Neuronal stem cell (in vitro differentiated cells): ENCODE data around the gene RYR2.

Experiments used
- DNase-seq: peaks from one replicate; pipeline ENCODE4 v3.0.0-alpha.2; 2013; ENCODE audit warnings: low spot score
- H2AFZ ChIP-seq: one replicate; pipeline ENCODE4 v1.6.1; 2013; ENCODE audit warnings: mild to moderate bottlenecking, low read length, inconsistent platforms
- H2AK5ac ChIP-seq: 2 replicates; pipeline ENCODE4 v1.6.1; 2013; ENCODE audit warnings: low read depth, mild to moderate bottlenecking, inconsistent platforms, low read length, moderate library complexity, mixed read lengths
- H2BK120ac ChIP-seq: 2 replicates; pipeline ENCODE4 v1.6.1; 2013; ENCODE audit warnings: low read depth, mild to moderate bottlenecking, inconsistent platforms, low read length, moderate library complexity, mixed read lengths
- H2BK12ac ChIP-seq: one replicate; pipeline ENCODE4 v1.6.1; 2013; ENCODE audit warnings: low read length, inconsistent platforms
- H2BK15ac ChIP-seq: 2 replicates; pipeline ENCODE4 v1.6.1; 2013; ENCODE audit warnings: mild to moderate bottlenecking, low read length, inconsistent platforms, mixed read lengths
- H2BK5ac ChIP-seq: one replicate; pipeline ENCODE4 v1.6.1; 2013; ENCODE audit warnings: inconsistent platforms, mild to moderate bottlenecking, low read length, moderate library complexity
- H3K14ac ChIP-seq: one replicate; pipeline ENCODE4 v1.6.1; 2013; ENCODE audit warnings: low read length, inconsistent platforms
- H3K18ac ChIP-seq: 2 replicates; pipeline ENCODE4 v1.6.1; 2013; ENCODE audit warnings: low read length, inconsistent platforms
- H3K23ac ChIP-seq: 2 replicates; pipeline ENCODE4 v1.6.1; 2013; ENCODE audit warnings: low read depth, mild to moderate bottlenecking, mixed read lengths, low read length, inconsistent platforms; ENCODE audit not compliant: poor library complexity
- H3K27ac ChIP-seq: replicated peaks from 3 replicates; pipeline ENCODE4 v1.5.1; 2013; ENCODE audit warnings: low read length, inconsistent platforms
- H3K27me3 ChIP-seq, 3 experiments: 2 replicates each; pipeline ENCODE4 v1.6.1; 2013; ENCODE audit warnings: low read length in 3 of 3, mild to moderate bottlenecking in 2 of 3, inconsistent platforms in 1 of 3, low read depth in 1 of 3, mixed read lengths in 1 of 3, moderate library complexity in 1 of 3; ENCODE audit not compliant: control insufficient read depth in 3 of 3, insufficient read depth in 3 of 3
- H3K36me3 ChIP-seq, 2 donors: replicated peaks in 1 of 2; 2 replicates each; pipeline ENCODE4 v1.6.1; 2013; ENCODE audit warnings: low read length in 2 of 2; ENCODE audit not compliant: control insufficient read depth in 2 of 2, insufficient read depth in 2 of 2
- H3K4ac ChIP-seq: 2 replicates; pipeline ENCODE4 v1.6.1; 2013; ENCODE audit warnings: inconsistent platforms, mild to moderate bottlenecking, low read length, moderate library complexity
- H3K4me1 ChIP-seq, 2 donors: 1 replicate in 1 of 2; 2 replicates in 1 of 2; pipeline ENCODE4 v1.6.1; 2013; ENCODE audit warnings: low read length in 2 of 2, low read depth in 1 of 2; ENCODE audit not compliant: control insufficient read depth in 2 of 2, insufficient read depth in 1 of 2
- H3K4me2 ChIP-seq: one replicate; pipeline ENCODE4 v1.6.1; 2013; ENCODE audit warnings: mild to moderate bottlenecking, low read length, inconsistent platforms; ENCODE audit not compliant: insufficient read depth, poor library complexity, severe bottlenecking
- H3K4me3 ChIP-seq, 2 donors: 2 replicates each; pipeline ENCODE4 v1.5.1; 2013; ENCODE audit warnings: low read length in 2 of 2, mild to moderate bottlenecking in 2 of 2, inconsistent platforms in 1 of 2, moderate library complexity in 1 of 2
- H3K79me1 ChIP-seq: one replicate; pipeline ENCODE4 v1.6.1; 2013; ENCODE audit warnings: low read depth, mild to moderate bottlenecking, inconsistent platforms, low read length, moderate library complexity
- H3K9ac ChIP-seq: one replicate; pipeline ENCODE4 v1.6.1; 2013; ENCODE audit warnings: mild to moderate bottlenecking, low read depth, low read length, inconsistent platforms; ENCODE audit not compliant: poor library complexity
- H3K9me3 ChIP-seq, 2 donors: replicated peaks in 1 of 2; 2 replicates each; pipeline versions ENCODE3 to v1.6.1; 2013; ENCODE audit warnings: low read length in 2 of 2, mild to moderate bottlenecking in 2 of 2, inconsistent platforms in 1 of 2, low read depth in 1 of 2, mixed read lengths in 1 of 2, moderate library complexity in 1 of 2; ENCODE audit not compliant: control insufficient read depth in 2 of 2, insufficient read depth in 1 of 2
- H4K8ac ChIP-seq: one replicate; pipeline ENCODE4 v1.6.1; 2013; ENCODE audit warnings: low read depth, mild to moderate bottlenecking, inconsistent platforms, low read length, moderate library complexity
- H4K91ac ChIP-seq: one replicate; pipeline ENCODE4 v1.6.1; 2013; ENCODE audit warnings: low read length, low read depth, mild to moderate bottlenecking, inconsistent platforms; ENCODE audit not compliant: poor library complexity
- WGBS, 2 donors: extraction: QIAGEN DNeasy Blood & Tissue Kit; methylation state at CpG; one replicate each; pipeline ENCODE4 v1.1.7; 2013; ENCODE audit warnings: missing lambda C conversion rate in 2 of 2, mixed read lengths in 1 of 2; ENCODE audit not compliant: insufficient read length in 2 of 2, insufficient replicate concordance in 1 of 2; ENCODE audit errors: extremely low coverage in 2 of 2; 5-methylcytosine and 5-hydroxymethylcytosine counted together

RYR2 gene

DNA sequence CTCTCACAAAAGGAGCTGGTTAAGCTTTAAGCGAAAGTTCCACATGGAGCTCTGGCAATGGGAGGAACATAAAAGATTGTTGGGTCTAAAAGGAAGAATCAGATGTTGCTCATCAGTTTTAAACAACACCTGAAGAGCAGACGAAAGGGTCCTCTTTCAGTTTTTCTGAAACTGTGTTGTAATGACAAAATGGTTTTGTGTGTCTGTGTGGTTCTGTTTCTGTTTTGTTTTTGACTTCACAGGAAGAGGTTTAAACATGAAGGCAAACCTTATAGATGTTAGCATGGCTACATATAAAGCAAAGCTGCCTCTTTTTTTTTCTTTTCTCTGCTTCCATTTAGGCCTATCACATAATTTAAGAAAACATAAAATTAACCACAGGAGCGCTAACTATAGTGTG is 712.6 kb downstream of the RYR2 start:
- peak overlapping the region; percentile 65 for H2AFZ ChIP-seq
- H3K79me1 ChIP-seq, result no peaks in the 10 kb centered on the region
- no peak overlapping the region for H2BK12ac ChIP-seq
- no peak for DNase-seq
- H3K36me3 ChIP-seq, result no peaks in the 10 kb centered on the region
- H3K9ac ChIP-seq, result no peak overlapping the region
- no peak overlapping the region for H3K27ac ChIP-seq
- no peak overlapping the region for H3K4me3 ChIP-seq
- H2BK15ac ChIP-seq, result no peak overlapping the region
- H2BK5ac ChIP-seq, result no peak overlapping the region
- no peak overlapping the region for H3K4me2 ChIP-seq
- no peak overlapping the region for H4K91ac ChIP-seq
- H2BK120ac ChIP-seq, result no peak overlapping the region
- no peak overlapping the region for H3K4ac ChIP-seq
- no peaks in the 10 kb centered on the region for H3K27me3 ChIP-seq
- no peak overlapping the region for H3K14ac ChIP-seq
- H3K23ac ChIP-seq, result no peak overlapping the region
- H3K4me1 ChIP-seq, result peaks cover 0 to 18% of the 10 kb centered on the region in 2 donors
- no peak overlapping the region for H4K8ac ChIP-seq
- no peak overlapping the region for H3K18ac ChIP-seq
- no peaks in the 10 kb centered on the region for H3K9me3 ChIP-seq
- H2AK5ac ChIP-seq, result no peak overlapping the region
- no CpG with 5 or more reads among the region's 3 CpGs for WGBS, 2 donors

DNA sequence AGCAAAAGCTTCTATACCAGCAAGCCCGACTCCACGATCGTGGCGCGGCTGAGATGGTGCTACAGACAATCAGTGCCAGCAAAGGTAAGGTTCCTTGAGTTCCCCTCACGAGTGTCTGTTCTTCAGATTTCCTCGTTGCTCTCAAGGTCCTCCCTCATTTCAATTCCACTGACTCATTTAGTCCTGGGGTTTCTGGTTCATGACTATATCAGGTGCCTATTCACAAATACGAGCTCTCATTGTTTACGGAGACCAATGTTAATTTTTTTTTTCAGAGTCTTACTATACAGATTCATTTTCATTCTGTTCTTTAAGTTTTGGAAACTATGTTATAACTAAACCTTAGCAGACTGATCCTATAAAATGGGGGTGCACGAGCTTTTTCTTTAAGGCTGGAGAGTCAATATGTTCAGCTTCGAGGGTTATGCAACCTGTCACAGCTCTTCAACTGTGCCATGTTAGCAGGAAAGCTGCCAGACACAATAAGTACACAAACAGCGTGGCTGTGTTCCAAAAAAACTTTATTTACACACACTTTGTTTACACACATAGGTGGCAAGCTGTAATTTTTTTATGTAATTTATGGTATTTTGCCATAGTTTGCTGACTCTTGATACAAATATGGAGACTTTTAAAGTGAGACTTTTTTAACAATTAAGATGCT is 714.5 kb downstream of the RYR2 start:
- H2AK5ac ChIP-seq, result no peak overlapping the region
- no peak overlapping the region for H3K18ac ChIP-seq
- no peak overlapping the region for H3K4ac ChIP-seq
- H2BK5ac ChIP-seq, result no peak overlapping the region
- no peak overlapping the region for H3K27ac ChIP-seq
- H3K79me1 ChIP-seq, result no peaks in the 10 kb centered on the region
- H2BK15ac ChIP-seq, result no peak overlapping the region
- no peaks in the 10 kb centered on the region for H3K9me3 ChIP-seq
- H3K36me3 ChIP-seq, result no peaks in the 10 kb centered on the region
- H3K14ac ChIP-seq, result no peak overlapping the region
- no peak overlapping the region for H4K8ac ChIP-seq
- H3K23ac ChIP-seq, result no peak overlapping the region
- H3K4me2 ChIP-seq, result no peak overlapping the region
- no peaks in the 10 kb centered on the region for H3K27me3 ChIP-seq
- H3K4me3 ChIP-seq, result no peak overlapping the region
- DNase-seq, result no peak
- no peak overlapping the region for H2BK120ac ChIP-seq
- no peak overlapping the region for H2AFZ ChIP-seq
- WGBS, 2 donors, result no CpG with 5 or more reads among the region's 12 CpGs
- no peak overlapping the region for H2BK12ac ChIP-seq
- H3K4me1 ChIP-seq, result peaks cover 0 to 13% of the 10 kb centered on the region in 2 donors
- no peak overlapping the region for H3K9ac ChIP-seq
- H4K91ac ChIP-seq, result no peak overlapping the region

DNA sequence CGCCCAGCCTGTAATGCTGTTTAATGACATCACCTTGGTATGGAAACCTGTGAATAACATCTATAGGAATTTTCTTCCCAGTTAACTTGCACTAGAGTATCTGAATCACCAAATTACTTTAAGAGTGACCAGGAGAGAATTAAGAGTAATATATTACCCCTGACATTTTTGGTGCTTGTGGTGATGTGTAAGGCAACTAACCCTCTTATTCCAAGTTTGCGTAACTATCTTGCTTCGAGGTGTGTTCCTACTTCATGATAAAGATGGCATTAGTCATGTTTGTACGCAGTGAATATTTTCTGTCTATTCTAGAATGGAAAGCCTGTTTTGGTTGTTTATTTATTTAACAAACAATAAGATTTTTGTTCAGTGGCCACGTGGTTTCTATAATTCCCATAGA is 717.4 kb downstream of the RYR2 start:
- no peaks in the 10 kb centered on the region for H3K79me1 ChIP-seq

DNA sequence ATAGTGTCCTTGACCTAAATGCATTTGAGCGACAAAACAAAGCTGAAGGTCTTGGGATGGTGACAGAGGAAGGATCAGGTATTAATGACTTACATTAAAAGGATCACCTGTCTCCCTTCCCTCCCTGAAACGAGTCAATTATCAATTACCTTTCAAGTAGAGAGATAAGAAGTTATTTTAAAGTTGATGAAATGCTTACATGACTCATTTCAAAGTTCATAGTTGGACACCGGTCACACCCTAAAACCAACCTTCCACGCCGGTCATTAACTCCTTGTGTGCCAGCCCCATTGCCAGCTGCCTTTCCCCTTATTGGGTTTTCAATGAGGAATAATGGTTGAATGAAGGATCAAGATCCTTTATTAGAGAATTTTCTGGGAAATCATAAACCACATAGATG is 719.0 kb downstream of the RYR2 start:
- no peak for DNase-seq
- Histone ChIP-seq H3K4me1 (peaks cover 0 to 5% of the 10 kb centered on the region in 2 donors), H3K4me3 (no peak overlapping the region), H3K27me3 (no peaks in the 10 kb centered on the region), H3K79me1 (no peaks in the 10 kb centered on the region), H2BK12ac (no peak overlapping the region), H3K9me3 (no peaks in the 10 kb centered on the region), H2BK120ac (no peak overlapping the region), H3K18ac (no peak overlapping the region), H3K4ac (no peak overlapping the region), H3K36me3 (no peaks in the 10 kb centered on the region), H2AK5ac (no peak overlapping the region), H2AFZ (no peak overlapping the region), H4K8ac (no peak overlapping the region), H2BK5ac (no peak overlapping the region), H3K23ac (no peak overlapping the region), H3K14ac (no peak overlapping the region), H3K4me2 (no peak overlapping the region), H2BK15ac (no peak overlapping the region), H3K9ac (no peak overlapping the region), H3K27ac (no peak overlapping the region), H4K91ac (no peak overlapping the region)
- no CpG with 5 or more reads among the region's 5 CpGs for WGBS, 2 donors

More for the DNA sequence above, 717.4 kb downstream of the RYR2 start:
- Histone ChIP-seq H2AFZ (no peak overlapping the region), H3K18ac (no peak overlapping the region), H2BK12ac (no peak overlapping the region), H2BK15ac (no peak overlapping the region), H4K91ac (no peak overlapping the region), H3K27me3 (no peaks in the 10 kb centered on the region), H3K4me2 (no peak overlapping the region), H3K14ac (no peak overlapping the region), H3K4me1 (peaks cover 0 to 3% of the 10 kb centered on the region in 2 donors), H2BK5ac (no peak overlapping the region), H3K36me3 (no peaks in the 10 kb centered on the region), H3K9ac (no peak overlapping the region), H3K4me3 (no peak overlapping the region), H2BK120ac (no peak overlapping the region), H3K9me3 (no peaks in the 10 kb centered on the region), H2AK5ac (no peak overlapping the region), H4K8ac (no peak overlapping the region), H3K4ac (no peak overlapping the region), H3K23ac (no peak overlapping the region), H3K27ac (no peak overlapping the region)
- no peak for DNase-seq
- WGBS, 2 donors, result no CpG with 5 or more reads among the region's 5 CpGs
